NCI-H1105 (cell line): ENCODE measurements around the gene COL20A1.

Experiments used
- DNase-seq: peaks from one replicate; lab custom pipeline; 2025; lab: John Stamatoyannopoulos, UW

COL20A1 gene

GRCh38 chr20:63261060-63261794, 31.8 kb upstream of the COL20A1 start:
- no peak for DNase-seq

GRCh38 chr20:63261795-63262528, 31.0 kb upstream of the COL20A1 start:
- no peak for DNase-seq

DNA sequence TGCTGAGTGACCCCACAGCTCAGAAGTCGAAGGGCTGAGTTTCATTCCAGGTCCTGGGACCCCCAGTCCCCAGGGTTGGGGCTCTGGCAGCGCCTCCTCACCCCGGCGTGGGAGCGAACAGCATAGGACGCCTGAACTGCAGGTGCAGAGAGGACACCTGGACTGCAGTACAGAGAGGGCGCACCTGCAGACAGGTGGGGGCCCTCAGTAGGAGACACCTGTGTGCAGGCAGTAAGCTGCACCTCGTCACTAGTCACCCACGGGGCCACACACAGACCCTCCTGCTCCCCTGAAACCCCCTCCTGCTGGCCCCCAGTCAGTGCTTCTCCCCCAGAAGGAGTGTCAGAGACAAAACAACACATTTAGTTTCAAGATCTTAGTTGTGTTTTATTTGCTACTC, 30.1 kb upstream of the COL20A1 start:
- DNase-seq = no peak

DNA sequence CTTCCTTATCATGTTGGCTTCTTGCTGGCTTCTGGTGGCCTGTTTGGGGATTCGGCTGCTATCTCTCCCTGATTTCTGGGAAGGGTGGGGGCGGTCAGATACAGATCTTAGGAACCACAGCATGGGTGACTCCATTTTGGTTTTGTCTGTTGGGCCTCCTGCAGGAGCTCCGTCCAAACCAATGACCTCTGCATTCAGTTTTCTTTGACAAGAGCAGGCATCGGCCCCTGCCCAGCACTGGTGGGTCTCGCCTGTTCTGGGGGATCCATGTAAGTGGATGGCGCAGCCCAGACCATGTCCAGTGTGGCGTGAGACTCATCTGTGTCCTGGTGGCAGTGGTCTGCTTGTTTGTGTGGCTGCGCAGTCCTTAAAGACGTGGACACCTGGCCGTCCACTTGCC, 29.0 kb upstream of the COL20A1 start:
- no peak for DNase-seq

- DNase-seq = no peak
Measured at GRCh38 chr20:63264519-63264918, 28.5 kb upstream of the COL20A1 start.

DNA sequence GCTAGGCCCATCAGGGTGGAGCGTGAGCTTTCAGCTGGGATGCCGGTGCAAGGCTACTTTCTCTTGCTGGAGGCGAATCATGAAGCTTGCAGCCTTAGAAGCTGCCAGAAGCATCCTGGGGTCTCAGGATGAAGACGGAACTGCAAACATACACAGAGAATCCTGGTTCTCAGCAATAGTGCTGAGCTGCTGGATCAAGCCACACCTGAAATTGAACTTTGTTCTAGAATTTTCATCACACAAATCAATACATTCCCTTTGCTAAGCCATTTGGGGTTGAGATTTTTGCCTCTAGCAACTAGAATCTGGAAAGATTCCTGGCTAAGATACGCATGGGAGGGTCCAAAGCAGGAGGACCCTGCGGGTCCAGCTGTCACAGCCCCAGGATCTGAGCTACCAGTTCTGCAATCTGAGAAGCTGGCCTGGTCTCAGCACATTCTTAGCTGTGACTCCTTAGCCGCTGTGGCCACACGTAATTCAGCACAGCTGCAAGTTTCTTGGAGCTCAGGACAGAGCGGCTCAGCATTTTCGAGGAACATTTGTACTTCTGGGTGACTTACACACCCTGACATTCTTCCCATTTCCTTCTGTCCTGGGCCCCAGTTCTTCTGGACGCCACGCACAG, 27.0 kb upstream of the COL20A1 start:
- no peak for DNase-seq

DNA sequence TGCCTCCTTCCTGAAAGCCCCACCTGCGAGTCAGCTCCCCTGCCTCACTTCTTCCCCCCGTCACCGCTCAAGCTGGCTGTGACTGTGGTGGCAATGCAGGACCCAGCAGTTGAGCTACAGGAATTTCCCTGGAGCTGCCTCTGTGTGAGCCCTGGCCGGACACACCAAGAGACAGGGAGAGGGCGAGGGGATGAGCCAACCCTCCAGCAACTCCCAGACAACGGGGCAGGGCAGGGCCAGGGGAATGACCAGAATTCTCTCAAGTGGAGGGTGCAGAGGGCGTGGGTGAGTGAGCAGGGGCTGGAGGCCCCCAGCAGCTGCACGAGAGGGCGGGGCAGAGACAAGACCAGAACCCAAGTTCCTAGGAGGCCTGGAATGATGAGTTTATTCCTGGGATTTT, 25.3 kb upstream of the COL20A1 start:
- no peak for DNase-seq

- no peak for DNase-seq
Measured at GRCh38 chr20:63268256-63268655, 24.7 kb upstream of the COL20A1 start.

GRCh38 chr20:63268671-63269439, 24.1 kb upstream of the COL20A1 start:
- no peak for DNase-seq

GRCh38 chr20:63269724-63270123, 23.3 kb upstream of the COL20A1 start:
- no peak for DNase-seq

DNA sequence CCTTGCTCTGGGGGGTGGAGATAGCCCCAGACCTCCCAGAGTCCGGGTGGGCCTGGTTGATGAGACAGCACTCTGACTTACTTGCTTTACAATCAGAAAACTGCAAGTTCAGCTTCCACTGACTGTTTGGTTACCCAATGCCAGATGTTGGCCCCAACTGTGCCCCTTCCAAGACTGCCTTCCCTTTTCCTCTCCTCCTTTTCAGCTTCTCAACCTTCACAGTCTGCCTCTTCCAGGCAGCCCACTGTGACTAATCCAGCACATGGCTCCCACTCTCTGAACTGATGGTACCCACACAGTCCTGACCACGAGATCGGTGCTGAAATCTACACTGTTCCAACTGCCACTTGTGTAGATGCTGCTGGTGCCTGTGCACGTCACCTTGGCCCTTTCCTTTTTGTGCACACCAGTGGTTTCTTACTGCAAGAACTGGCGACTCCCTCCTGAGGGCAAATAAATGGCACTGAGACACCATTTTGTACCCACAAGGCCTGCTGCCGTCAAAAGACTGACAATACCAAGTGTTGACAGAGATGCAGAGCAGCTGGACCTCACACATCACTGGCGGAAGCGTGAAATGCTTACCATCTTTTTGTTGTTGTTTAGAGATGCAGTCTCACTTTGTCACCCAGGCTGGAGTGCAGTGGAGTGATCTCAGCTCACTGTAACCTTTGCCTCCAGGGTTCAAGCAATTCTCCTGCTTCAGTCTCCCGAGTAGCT, 22.2 kb upstream of the COL20A1 start:
- DNase-seq = no peak

DNA sequence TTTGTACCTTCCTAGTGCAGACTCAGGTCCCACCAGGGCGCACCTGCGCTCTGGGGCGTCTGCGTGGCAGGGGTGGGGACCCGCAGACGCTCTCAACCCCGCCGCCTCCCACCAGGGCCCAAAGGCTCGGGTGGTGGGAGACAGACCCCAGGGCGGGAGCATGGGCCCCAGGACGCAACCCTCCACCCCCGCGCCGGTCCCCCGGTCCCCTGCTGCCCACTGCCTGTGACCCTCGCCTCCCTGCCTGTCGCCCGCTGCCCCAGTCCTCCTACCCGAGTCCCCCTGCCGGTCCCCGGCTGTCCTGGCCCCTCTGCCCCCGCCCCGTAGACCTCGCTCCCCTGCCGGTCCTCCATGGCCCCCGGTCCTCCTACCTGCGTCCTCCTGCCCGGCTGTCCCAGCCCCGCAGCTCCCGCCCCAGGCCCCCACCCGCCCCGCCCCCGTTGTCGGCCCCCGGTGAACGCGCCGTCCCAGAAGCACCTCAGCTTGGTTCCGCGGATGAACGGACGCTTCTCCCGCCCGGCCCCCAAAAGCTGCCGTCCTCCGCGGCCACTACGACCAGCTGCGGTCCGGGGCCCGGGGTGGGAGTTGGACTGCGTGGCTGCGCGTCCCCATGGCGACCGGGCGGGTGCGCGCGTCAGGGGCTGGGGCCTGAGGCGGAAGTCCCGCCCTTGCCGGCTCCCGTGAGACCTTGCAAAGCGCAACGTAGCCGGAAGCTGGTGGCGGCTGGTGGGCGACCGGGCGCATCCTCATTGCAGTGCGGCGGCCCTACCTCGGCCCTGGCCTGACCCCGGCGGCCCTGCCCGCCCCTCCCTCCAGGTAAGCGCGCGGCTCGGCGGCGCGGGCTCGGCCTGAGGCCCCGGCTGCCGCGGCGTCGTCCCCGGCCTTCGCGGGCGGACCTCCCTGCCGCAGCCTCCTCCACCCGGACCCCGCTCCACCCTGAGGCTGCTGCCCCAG, 20.6 kb upstream of the COL20A1 start, which contains the start of gene ARFGAP1:
TSS of gene ARFGAP1 (plus strand) at position 709 of the 954 bp plus-strand sequence. CDS start 2,768 bp downstream, outside the sequence.
- DNase-seq = peak; percentile 90

- DNase-seq = no peak
Measured at GRCh38 chr20:63273059-63273579, 19.9 kb upstream of the COL20A1 start.

GRCh38 chr20:63273635-63274380, 19.2 kb upstream of the COL20A1 start:
- no peak for DNase-seq

GRCh38 chr20:63274381-63275228, 18.4 kb upstream of the COL20A1 start:
- DNase-seq = no peak

- DNase-seq = no peak
Measured at GRCh38 chr20:63275825-63276224, 17.2 kb upstream of the COL20A1 start.

- no peak for DNase-seq
Measured at GRCh38 chr20:63276956-63277355, 16.0 kb upstream of the COL20A1 start.

GRCh38 chr20:63277466-63278272, 15.3 kb upstream of the COL20A1 start:
- no peak for DNase-seq
